Measurements from ENCODE around the gene SEBOX. TPM values are rescaled to one million over a fixed set of nuclear protein-coding genes. Genes with fewer than 3 reads are reported as not detected.
A peak's percentile ranks its signal among the peaks of the same experiment; 100 is the strongest.

Gene SEBOX
- total RNA-seq: not detected
- polyA plus RNA-seq: not detected
- long read RNA-seq, donor 1: 0 reads
- long read RNA-seq, donor 2: 0 reads

GRCh38 chr17:28364665-28365363 lies at the start of gene SEBOX:
Gene SEBOX, minus strand, starts transcription at chr17:28365199. Its CDS starts 48 bp downstream, at chr17:28365151.
- intact Hi-C loops (cut with DNase I): no loop called here
- Histone ChIP-seq H3K4me1 (ENCODE audit: control insufficient read depth in 1 of 2, insufficient read depth in 2 of 2, low read length in 2 of 2) (no peaks in the 10 kb centered on the region), H3K36me3 (ENCODE audit: control insufficient read depth in 1 of 2, insufficient read depth in 2 of 2, low read length in 1 of 2) (peaks cover 2 to 4% of the 10 kb centered on the region in 2 donors), H3K27ac (ENCODE audit: low read depth in 1 of 2, low read length in 2 of 2) (no peak within 1 kb of the TSS), H3K27me3 (ENCODE audit: control insufficient read depth in 1 of 2, insufficient read depth in 2 of 2, low read length in 1 of 2) (no peaks in the 10 kb centered on the region), H3K4me3 (ENCODE audit: low read length in 2 of 2) (no peak within 1 kb of the TSS), H3K9me3 (ENCODE audit: control insufficient read depth, low read length) (no peaks in the 10 kb centered on the region)
- ATAC-seq (ENCODE audit: low FRiP score) (no peak), DNase-seq (peak in 1 of 2 donors; percentile 66)
- 83 to 84% methylated on average over 11 to 13 of the region's 13 CpGs for WGBS, 2 donors

GRCh38 chr17:28413804-28414203 lies 48.8 kb upstream of the SEBOX start:
- H3K4me3 ChIP-seq (ENCODE audit: low read length in 2 of 2): no peak overlapping the region
- intact Hi-C loops (cut with DNase I): no loop called here
- WGBS, 2 donors: 53 to 54% methylated on average over 7 of the region's 7 CpGs
- DNase-seq (no peak), ATAC-seq (ENCODE audit: low FRiP score) (no peak)
- H3K36me3 ChIP-seq (ENCODE audit: control insufficient read depth in 1 of 2, insufficient read depth in 2 of 2, low read length in 1 of 2): no peaks in the 10 kb centered on the region
- no peaks in the 10 kb centered on the region for H3K27me3 ChIP-seq (ENCODE audit: control insufficient read depth in 1 of 2, insufficient read depth in 2 of 2, low read length in 1 of 2)
- H3K4me1 ChIP-seq (ENCODE audit: control insufficient read depth in 1 of 2, insufficient read depth in 2 of 2, low read length in 2 of 2): no peaks in the 10 kb centered on the region
- no peaks in the 10 kb centered on the region for H3K9me3 ChIP-seq (ENCODE audit: control insufficient read depth, low read length)
- no peak overlapping the region for H3K27ac ChIP-seq (ENCODE audit: low read depth in 1 of 2, low read length in 2 of 2)

GRCh38 chr17:28412099-28412498 lies 47.1 kb upstream of the SEBOX start:
- no peak overlapping the region for H3K27ac ChIP-seq (ENCODE audit: low read depth in 1 of 2, low read length in 2 of 2)
- no peaks in the 10 kb centered on the region for H3K27me3 ChIP-seq (ENCODE audit: control insufficient read depth in 1 of 2, insufficient read depth in 2 of 2, low read length in 1 of 2)
- no peaks in the 10 kb centered on the region for H3K36me3 ChIP-seq (ENCODE audit: control insufficient read depth in 1 of 2, insufficient read depth in 2 of 2, low read length in 1 of 2)
- no peak for DNase-seq
- no peak overlapping the region for H3K4me3 ChIP-seq (ENCODE audit: low read length in 2 of 2)
- no peak for ATAC-seq (ENCODE audit: low FRiP score)
- no peaks in the 10 kb centered on the region for H3K4me1 ChIP-seq (ENCODE audit: control insufficient read depth in 1 of 2, insufficient read depth in 2 of 2, low read length in 2 of 2)
- 73 to 76% methylated on average over 3 of the region's 3 CpGs for WGBS, 2 donors
- no peaks in the 10 kb centered on the region for H3K9me3 ChIP-seq (ENCODE audit: control insufficient read depth, low read length)
- intact Hi-C loops (cut with DNase I): no loop called here

GRCh38 chr17:28407974-28408306 lies 42.9 kb upstream of the SEBOX start:
- Histone ChIP-seq H3K9me3 (ENCODE audit: control insufficient read depth, low read length) (no peaks in the 10 kb centered on the region), H3K4me1 (ENCODE audit: control insufficient read depth in 1 of 2, insufficient read depth in 2 of 2, low read length in 2 of 2) (no peaks in the 10 kb centered on the region), H3K36me3 (ENCODE audit: control insufficient read depth in 1 of 2, insufficient read depth in 2 of 2, low read length in 1 of 2) (no peaks in the 10 kb centered on the region), H3K27me3 (ENCODE audit: control insufficient read depth in 1 of 2, insufficient read depth in 2 of 2, low read length in 1 of 2) (no peaks in the 10 kb centered on the region), H3K4me3 (ENCODE audit: low read length in 2 of 2) (no peak overlapping the region), H3K27ac (ENCODE audit: low read depth in 1 of 2, low read length in 2 of 2) (no peak overlapping the region)
- WGBS, 2 donors: 93 to 100% methylated on average over 1 of the region's 1 CpG
- DNase-seq (no peak), ATAC-seq (ENCODE audit: low FRiP score) (no peak)
- intact Hi-C loops (cut with DNase I): no loop called here

- 84 to 88% methylated on average over 5 of the region's 5 CpGs for WGBS, 2 donors
- DNase-seq (no peak), ATAC-seq (ENCODE audit: low FRiP score) (no peak)
- Histone ChIP-seq H3K36me3 (ENCODE audit: control insufficient read depth in 1 of 2, insufficient read depth in 2 of 2, low read length in 1 of 2) (no peaks in the 10 kb centered on the region), H3K27ac (ENCODE audit: low read depth in 1 of 2, low read length in 2 of 2) (no peak overlapping the region), H3K4me1 (ENCODE audit: control insufficient read depth in 1 of 2, insufficient read depth in 2 of 2, low read length in 2 of 2) (no peaks in the 10 kb centered on the region), H3K4me3 (ENCODE audit: low read length in 2 of 2) (no peak overlapping the region), H3K27me3 (ENCODE audit: control insufficient read depth in 1 of 2, insufficient read depth in 2 of 2, low read length in 1 of 2) (no peaks in the 10 kb centered on the region), H3K9me3 (ENCODE audit: control insufficient read depth, low read length) (no peaks in the 10 kb centered on the region)
- intact Hi-C loops (cut with DNase I): no loop called here
Measured at GRCh38 chr17:28407130-28407973, 42.4 kb upstream of the SEBOX start.

- no peaks in the 10 kb centered on the region for H3K9me3 ChIP-seq (ENCODE audit: control insufficient read depth, low read length)
- WGBS, 2 donors: 29 to 31% methylated on average over 9 of the region's 9 CpGs
- no peaks in the 10 kb centered on the region for H3K4me1 ChIP-seq (ENCODE audit: control insufficient read depth in 1 of 2, insufficient read depth in 2 of 2, low read length in 2 of 2)
- ATAC-seq (ENCODE audit: low FRiP score): no peak
- no peak overlapping the region for H3K27ac ChIP-seq (ENCODE audit: low read depth in 1 of 2, low read length in 2 of 2)
- no peaks in the 10 kb centered on the region for H3K36me3 ChIP-seq (ENCODE audit: control insufficient read depth in 1 of 2, insufficient read depth in 2 of 2, low read length in 1 of 2)
- intact Hi-C loops (cut with DNase I): no loop called here
- DNase-seq: no peak
- no peaks in the 10 kb centered on the region for H3K27me3 ChIP-seq (ENCODE audit: control insufficient read depth in 1 of 2, insufficient read depth in 2 of 2, low read length in 1 of 2)
- peak overlapping the region in 1 of 2 donors; percentile 72 for H3K4me3 ChIP-seq (ENCODE audit: low read length in 2 of 2)
Measured at GRCh38 chr17:28406473-28406814, 41.4 kb upstream of the SEBOX start.

- peak within 1 kb of the TSS; percentile 65 to 72 for H3K4me3 ChIP-seq (ENCODE audit: low read length in 2 of 2)
- DNase-seq (peak; percentile 81 to 90), ATAC-seq (ENCODE audit: low FRiP score) (peak; percentile 88)
- H3K27ac ChIP-seq (ENCODE audit: low read depth in 1 of 2, low read length in 2 of 2): peak within 1 kb of the TSS in 1 of 2 donors; percentile 18
- no peaks in the 10 kb centered on the region for H3K9me3 ChIP-seq (ENCODE audit: control insufficient read depth, low read length)
- WGBS, 2 donors: 0 to 1% methylated on average over 54 to 70 of the region's 70 CpGs
- no peaks in the 10 kb centered on the region for H3K36me3 ChIP-seq (ENCODE audit: control insufficient read depth in 1 of 2, insufficient read depth in 2 of 2, low read length in 1 of 2)
- H3K27me3 ChIP-seq (ENCODE audit: control insufficient read depth in 1 of 2, insufficient read depth in 2 of 2, low read length in 1 of 2): no peaks in the 10 kb centered on the region
- H3K4me1 ChIP-seq (ENCODE audit: control insufficient read depth in 1 of 2, insufficient read depth in 2 of 2, low read length in 2 of 2): no peaks in the 10 kb centered on the region
- intact Hi-C loops (cut with DNase I): no loop called here
Measured at GRCh38 chr17:28405632-28406472, 40.9 kb upstream of the SEBOX start, which contains the start of gene SLC46A1. Gene SLC46A1, minus strand, starts transcription at chr17:28406212. Its CDS starts 98 bp downstream, at chr17:28406114.

GRCh38 chr17:28404812-28405570 lies 40.0 kb upstream of the SEBOX start:
- Histone ChIP-seq H3K9me3 (ENCODE audit: control insufficient read depth, low read length) (no peaks in the 10 kb centered on the region), H3K27ac (ENCODE audit: low read depth in 1 of 2, low read length in 2 of 2) (no peak overlapping the region), H3K4me3 (ENCODE audit: low read length in 2 of 2) (peak overlapping the region; percentile 13 to 65), H3K36me3 (ENCODE audit: control insufficient read depth in 1 of 2, insufficient read depth in 2 of 2, low read length in 1 of 2) (no peaks in the 10 kb centered on the region), H3K27me3 (ENCODE audit: control insufficient read depth in 1 of 2, insufficient read depth in 2 of 2, low read length in 1 of 2) (no peaks in the 10 kb centered on the region), H3K4me1 (ENCODE audit: control insufficient read depth in 1 of 2, insufficient read depth in 2 of 2, low read length in 2 of 2) (no peaks in the 10 kb centered on the region)
- WGBS, 2 donors: 20% methylated on average over 33 of the region's 33 CpGs
- intact Hi-C loops (cut with DNase I): no loop called here
- ATAC-seq (ENCODE audit: low FRiP score) (peak; percentile 65), DNase-seq (no peak)

All from aorta (tissue), 5 donors.